ENCODE results near the gene LAMP2. TPM values are rescaled to one million over a fixed set of nuclear protein-coding genes. Genes with fewer than 3 reads are reported as not detected.

The LAMP2 gene
- total RNA-seq, 2 donors from 2014 or later = 24.9 to 26.5 TPM

Other genes with a start within 250 kb of the LAMP2 start
- 10 to 100 TPM; 20.5 to 21.5 TPM for gene ZBTB33, start 218.5 kb downstream of the LAMP2 start, total RNA-seq
- gene TMEM255A, start 157.8 kb downstream of the LAMP2 start, total RNA-seq = under 1 TPM in 1 of 2 donors, not detected in 1; 0.30 TPM
- not detected for gene ATP1B4, start 107.2 kb downstream of the LAMP2 start, total RNA-seq
- 10 to 100 TPM; 32.4 to 33.9 TPM for gene CUL4B, start 91.7 kb upstream of the LAMP2 start, total RNA-seq
- 10 to 100 TPM; 16.2 to 19.6 TPM for gene MCTS1, start 134.8 kb upstream of the LAMP2 start, total RNA-seq
- gene C1GALT1C1, start 160.8 kb upstream of the LAMP2 start, total RNA-seq = 1 to 10 TPM; 4.3 to 5.4 TPM

Measured in T-helper 17 cell (primary cell).